Stimulated activated CD8-positive, alpha-beta memory T cell treated with anti-CD3 and anti-CD28 coated beads, Interleukin-12 subunit alpha, Interleukin-12 subunit beta, amount 100 ng/mL, for 4 hours (primary cell): ENCODE measurements around the gene P2RY4.
"Not testable (repeated sequence)": the region's sequence is repeated elsewhere in the genome, so short reads cannot be mapped to it uniquely, and the experiment has no call there.

ENCODE experiments used
- DNase-seq: peaks from one replicate; pipeline ENCODE4 v3.0.0-alpha.2; 2020; ENCODE audit warnings: low read depth

P2RY4 gene

GRCh38 chrX:70243601-70244000 lies 16.4 kb downstream of the P2RY4 start:
- not testable (repeated sequence) for DNase-seq

GRCh38 chrX:70241501-70241900 lies 18.5 kb downstream of the P2RY4 start:
- DNase-seq: no peak

GRCh38 chrX:70240751-70241150 lies 19.3 kb downstream of the P2RY4 start:
- DNase-seq: no peak

GRCh38 chrX:70234355-70234754 lies 25.6 kb downstream of the P2RY4 start, which contains the start of gene AWAT1:
Gene AWAT1 (plus strand): TSS chrX:70234655. CDS start chrX:70234696, 41 bp downstream.
- DNase-seq: no peak

- no peak for DNase-seq
Measured at GRCh38 chrX:70231666-70232065, 28.3 kb downstream of the P2RY4 start.

- no peak for DNase-seq
Measured at GRCh38 chrX:70226687-70227086, 33.3 kb downstream of the P2RY4 start.

GRCh38 chrX:70226048-70226447 lies 34.0 kb downstream of the P2RY4 start:
- no peak for DNase-seq

- DNase-seq: no peak
Measured at GRCh38 chrX:70219938-70220764, 39.9 kb downstream of the P2RY4 start.

GRCh38 chrX:70209570-70209969 lies 50.4 kb downstream of the P2RY4 start:
- not testable (repeated sequence) for DNase-seq

- no peak for DNase-seq
Measured at GRCh38 chrX:70208479-70208878, 51.5 kb downstream of the P2RY4 start.
